PC-9 (cell line): ENCODE results near the gene SLC25A15. TPM values are rescaled to one million over a fixed set of nuclear protein-coding genes. Genes with fewer than 3 reads are reported as not detected.

Experiments used
- BruUV-seq: library from RNA; stranded (reverse); fragments of 400-500 nt; replicated peaks from 2 replicates; lab custom pipeline; 2021; lab: Mats Ljungman, UMichigan
- CTCF ChIA-PET: fragments of 300-600 bp; sonication (Branson Sonifier 250); formaldehyde crosslinking; loops from one replicate; lab custom pipeline; 2022; ENCODE audit warnings: antibody characterized with exemption; lab: Charles Lee
- POLR2A ChIA-PET: fragments of 300-600 bp; sonication (Branson Sonifier 250); formaldehyde crosslinking; loops from one replicate; lab custom pipeline; 2022; ENCODE audit warnings: antibody characterized with exemption; ENCODE audit not compliant: unreplicated experiment; lab: Charles Lee
- DNase-seq, 2 experiments: peaks; one replicate each; pipeline versions ENCODE4 v3.0.0 to v3.0.0-alpha.2; 2015 to 2022; ENCODE audit warnings: mixed read lengths in 1 of 2
- H2AFZ ChIP-seq: fragments of 200-600 bp; sonication (generic); 2 replicates; pipeline ENCODE4 v1.8.1; 2017; ENCODE audit warnings: antibody characterized with exemption
- H3F3A ChIP-seq: fragments of 200-600 bp; sonication (generic); 2 replicates; pipeline ENCODE4 v1.8.1; 2017; ENCODE audit warnings: antibody characterized with exemption, mild to moderate bottlenecking, low read depth; ENCODE audit not compliant: insufficient read depth
- H3K27ac ChIP-seq: fragments of 200-600 bp; sonication (generic); 2 replicates; pipeline ENCODE4 v1.6.1; 2016; ENCODE audit warnings: mixed run types
- H3K27me3 ChIP-seq: fragments of 200-600 bp; sonication (generic); 2 replicates; pipeline ENCODE4 v1.6.1; 2016; ENCODE audit warnings: low read depth, mixed run types; ENCODE audit not compliant: insufficient read depth
- H3K36me3 ChIP-seq: fragments of 200-600 bp; sonication (generic); 2 replicates; pipeline ENCODE4 v1.6.1; 2016; ENCODE audit warnings: low read depth, mixed run types
- H3K4me1 ChIP-seq: fragments of 200-600 bp; sonication (generic); replicated peaks from 2 replicates; pipeline ENCODE4 v1.6.1; 2016; ENCODE audit warnings: mixed run types; ENCODE audit not compliant: insufficient read depth
- H3K4me2 ChIP-seq: fragments of 200-600 bp; sonication (generic); 2 replicates; pipeline ENCODE4 v1.6.1; 2017; ENCODE audit warnings: mixed run types
- H3K4me3 ChIP-seq: fragments of 200-600 bp; sonication (generic); 2 replicates; pipeline ENCODE4 v1.6.1; 2016; ENCODE audit warnings: mixed run types
- H3K79me2 ChIP-seq: fragments of 200-600 bp; sonication (generic); 2 replicates; pipeline ENCODE4 v1.6.1; 2017; ENCODE audit warnings: low read depth, mixed run types
- H3K9me2 ChIP-seq: fragments of 200-600 bp; sonication (generic); 2 replicates; pipeline ENCODE4 v1.8.1; 2017; ENCODE audit warnings: mild to moderate bottlenecking; ENCODE audit not compliant: insufficient read depth
- H3K9me3 ChIP-seq: fragments of 200-600 bp; sonication (generic); 2 replicates; pipeline ENCODE4 v1.8.1; 2016; ENCODE audit warnings: low read depth; ENCODE audit not compliant: insufficient read depth
- H4K20me1 ChIP-seq: fragments of 200-600 bp; sonication (generic); 2 replicates; pipeline ENCODE4 v1.8.1; 2017; ENCODE audit not compliant: insufficient read depth
- CTCF ChIP-seq: fragments of 200-600 bp; sonication (generic); conservative IDR thresholded peaks from 2 replicates; pipeline ENCODE4 v1.6.1; 2017; ENCODE audit warnings: mixed run types, antibody characterized with exemption, mild to moderate bottlenecking, moderate library complexity
- EZH2 ChIP-seq: fragments of 200-600 bp; sonication (generic); IDR thresholded peaks from 2 replicates; pipeline ENCODE4 v1.8.0; 2017; ENCODE audit warnings: antibody characterized with exemption, low read depth
- intact Hi-C: fragments of 100-400 bp; cut with micrococcal nuclease; formaldehyde crosslinking; loops from one replicate; pipeline ENCODE4 v1.10.0; 2022; ENCODE audit not compliant: unreplicated experiment
- total RNA-seq: library from RNA; stranded (reverse); gene quantifications from 2 replicates; pipeline ENCODE4 v1.2.3, GENCODE V29; 2021

SLC25A15 gene
- total RNA-seq, 1 experiment from 2014 or later: 7.2 TPM

DNA sequence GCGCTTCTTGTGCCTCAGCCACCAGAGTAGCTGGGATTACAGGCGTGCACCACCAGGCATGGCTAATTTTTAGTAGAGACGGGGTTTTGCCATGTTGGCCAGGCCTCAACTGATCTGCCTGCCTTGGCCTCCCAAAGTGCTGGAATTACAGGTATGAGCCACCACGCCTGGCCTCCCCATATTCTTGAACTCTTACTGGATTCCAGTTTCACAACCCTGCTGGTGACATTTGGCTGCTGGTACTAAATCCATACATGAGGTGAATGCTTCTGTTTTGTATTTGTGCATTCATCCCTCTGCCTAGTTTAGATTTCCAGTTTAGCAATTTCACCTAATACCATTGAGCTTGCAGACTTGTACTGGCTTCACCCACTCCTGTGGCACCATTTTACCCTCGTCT, 13.9 kb downstream of the SLC25A15 start:
- intact Hi-C loops: no loop called here
- no TSS peak for BruUV-seq
- Histone ChIP-seq H3K9me2 (no peaks in the 10 kb centered on the region), H3K9me3 (no peaks in the 10 kb centered on the region), H3K27ac (no peak overlapping the region), H3F3A (no peaks in the 10 kb centered on the region), H3K4me1 (no peaks in the 10 kb centered on the region), H3K4me3 (no peak overlapping the region), H4K20me1 (no peaks in the 10 kb centered on the region), H2AFZ (no peak overlapping the region), H3K36me3 (no peaks in the 10 kb centered on the region), H3K4me2 (no peak overlapping the region), H3K79me2 (no peaks in the 10 kb centered on the region), H3K27me3 (no peaks in the 10 kb centered on the region)
- DNase-seq: no peak
- ChIA-PET POLR2A (no interaction called here), CTCF (no interaction called here)
- TF ChIP-seq CTCF: no peak
- no peak for TF ChIP-seq EZH2

DNA sequence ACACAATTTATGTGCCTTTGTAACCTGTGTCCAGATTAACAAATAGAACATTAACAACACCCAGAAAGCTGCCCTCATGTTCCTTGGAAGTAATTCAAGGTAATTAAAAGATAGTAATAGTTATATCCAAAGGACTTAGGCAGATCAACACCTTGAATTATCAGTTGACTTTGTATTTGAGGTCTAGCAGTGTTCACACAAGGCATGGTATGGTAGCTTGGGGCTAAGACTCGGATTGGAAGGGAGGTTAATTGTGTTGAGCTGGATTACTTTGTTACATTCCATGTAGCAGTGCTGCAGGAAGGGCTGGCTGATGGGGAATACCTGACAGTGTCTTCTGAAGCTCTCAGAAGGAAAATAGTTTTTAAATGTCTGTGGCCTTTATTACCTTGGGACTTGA, 16.8 kb downstream of the SLC25A15 start:
- CTCF ChIA-PET: no interaction called here
- H3K36me3 ChIP-seq: no peaks in the 10 kb centered on the region
- H3K9me3 ChIP-seq: no peaks in the 10 kb centered on the region

DNA sequence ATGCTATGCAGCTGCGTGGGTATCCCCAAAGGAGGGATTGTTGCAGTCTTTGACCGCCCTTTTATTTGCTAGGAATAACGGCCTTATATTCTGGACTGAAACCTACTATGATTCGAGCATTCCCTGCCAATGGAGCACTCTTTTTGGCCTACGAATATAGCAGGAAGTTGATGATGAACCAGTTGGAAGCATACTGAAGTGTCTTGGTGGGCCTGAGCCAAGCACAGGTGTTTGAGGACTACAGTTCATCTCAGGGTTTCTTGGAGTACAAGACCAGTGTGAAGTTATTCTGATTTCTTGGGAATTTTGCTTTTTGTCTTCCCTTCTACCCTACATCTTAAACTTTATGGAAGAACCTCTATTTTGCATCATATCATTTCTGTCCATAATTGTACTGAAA, 20.1 kb downstream of the SLC25A15 start:
- Histone ChIP-seq H3K9me2 (no peaks in the 10 kb centered on the region), H3F3A (no peaks in the 10 kb centered on the region), H3K9me3 (no peaks in the 10 kb centered on the region), H3K4me2 (no peak overlapping the region), H3K27ac (no peak overlapping the region), H3K36me3 (no peaks in the 10 kb centered on the region; the same call in 1 of the 2 replicates), H3K27me3 (no peaks in the 10 kb centered on the region), H3K4me1 (no peaks in the 10 kb centered on the region), H3K4me3 (no peak overlapping the region), H2AFZ (no peak overlapping the region), H4K20me1 (no peaks in the 10 kb centered on the region), H3K79me2 (no peaks in the 10 kb centered on the region)
- TF ChIP-seq EZH2 (no peak), CTCF (no peak)
- intact Hi-C loops: no loop called here
- POLR2A ChIA-PET: no interaction called here
- BruUV-seq: no TSS peak
- CTCF ChIA-PET: no interaction called here
- no peak for DNase-seq

More for the DNA sequence above, 16.8 kb downstream of the SLC25A15 start:
- Histone ChIP-seq H3K79me2 (no peaks in the 10 kb centered on the region), H3K27ac (no peak overlapping the region), H2AFZ (no peak overlapping the region), H3K27me3 (no peaks in the 10 kb centered on the region), H3K9me2 (no peaks in the 10 kb centered on the region), H4K20me1 (no peaks in the 10 kb centered on the region), H3F3A (no peaks in the 10 kb centered on the region), H3K4me3 (no peak overlapping the region), H3K4me1 (no peaks in the 10 kb centered on the region), H3K4me2 (no peak overlapping the region)
- DNase-seq: no peak
- TF ChIP-seq CTCF: no peak
- TF ChIP-seq EZH2: no peak
- POLR2A ChIA-PET: no interaction called here
- intact Hi-C loops: no loop called here
- BruUV-seq: no TSS peak
